HG03439 (cell line): ENCODE measurements around the gene PLXNA4.
"Not testable (repeated sequence)": the region's sequence is repeated elsewhere in the genome, so short reads cannot be mapped to it uniquely, and the experiment has no call there.

ENCODE experiments used
- ATAC-seq: cut with Tn5 transposase; IDR thresholded peaks from one replicate; pipeline ENCODE4 v1.9.1; 2021; ENCODE audit warnings: mild to moderate bottlenecking, moderate library complexity; ENCODE audit not compliant: unreplicated experiment

Gene PLXNA4

DNA sequence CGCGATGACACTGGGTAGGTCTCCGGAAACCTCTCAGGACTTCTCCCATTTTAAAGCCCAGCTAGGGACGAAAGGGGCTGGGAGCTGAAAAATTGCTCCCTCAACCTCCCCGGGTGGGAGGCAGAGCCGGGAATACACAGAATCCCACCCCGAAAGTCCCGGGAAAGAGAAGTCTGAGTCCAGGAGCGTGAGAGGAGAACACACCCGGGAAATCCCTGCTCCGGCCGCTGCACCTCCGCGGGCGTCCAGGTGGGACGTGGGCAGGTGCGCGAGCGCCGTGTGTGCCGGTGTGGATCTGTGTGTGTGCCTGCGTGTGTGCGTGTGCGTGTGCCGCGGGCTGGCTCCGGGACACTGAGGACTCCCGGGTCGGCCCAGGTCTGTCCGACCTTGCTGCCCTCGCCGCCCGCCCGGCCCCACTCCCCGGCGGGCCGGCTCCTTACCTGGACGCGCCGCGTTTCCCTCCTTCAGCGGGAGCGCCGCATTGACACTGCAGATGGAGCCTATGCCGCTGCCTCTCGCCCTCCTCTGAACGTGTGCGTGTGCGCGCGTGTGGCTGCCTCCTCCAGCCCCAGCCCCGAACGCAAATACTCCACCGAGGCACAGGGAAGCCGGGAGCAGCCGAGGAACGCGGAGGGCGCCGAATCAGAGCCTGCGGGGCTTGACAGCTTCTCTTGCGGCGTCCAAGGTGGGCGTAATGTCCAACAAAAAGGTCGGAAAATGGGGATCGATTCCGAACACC, at the start of gene PLXNA4:
TSS of gene PLXNA4 (minus strand) at position 489 of the 739 bp plus-strand sequence. CDS start 67,777 bp downstream, outside the sequence.
- no peak for ATAC-seq

DNA sequence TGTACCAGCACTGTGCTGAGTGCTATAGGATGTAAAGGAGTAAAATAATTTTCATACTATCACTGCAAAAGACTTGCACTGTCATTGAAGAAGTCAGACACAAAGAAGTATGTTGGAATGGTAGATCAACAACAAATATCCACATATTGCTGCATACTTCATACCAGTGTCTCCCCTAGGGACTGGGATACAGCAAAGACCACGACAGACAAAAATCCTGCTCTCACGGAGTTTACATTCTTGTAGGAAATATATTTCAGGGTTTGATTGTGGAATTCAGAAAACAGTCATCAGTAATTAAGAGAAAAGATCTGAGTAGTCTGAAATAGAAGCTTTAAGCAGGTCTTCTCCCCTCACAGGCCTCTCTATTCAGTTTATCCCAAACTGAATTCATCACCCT, 49.4 kb upstream of the PLXNA4 start:
- ATAC-seq: no peak

GRCh38 chr7:132622081-132622480, 45.8 kb upstream of the PLXNA4 start:
- no peak for ATAC-seq

DNA sequence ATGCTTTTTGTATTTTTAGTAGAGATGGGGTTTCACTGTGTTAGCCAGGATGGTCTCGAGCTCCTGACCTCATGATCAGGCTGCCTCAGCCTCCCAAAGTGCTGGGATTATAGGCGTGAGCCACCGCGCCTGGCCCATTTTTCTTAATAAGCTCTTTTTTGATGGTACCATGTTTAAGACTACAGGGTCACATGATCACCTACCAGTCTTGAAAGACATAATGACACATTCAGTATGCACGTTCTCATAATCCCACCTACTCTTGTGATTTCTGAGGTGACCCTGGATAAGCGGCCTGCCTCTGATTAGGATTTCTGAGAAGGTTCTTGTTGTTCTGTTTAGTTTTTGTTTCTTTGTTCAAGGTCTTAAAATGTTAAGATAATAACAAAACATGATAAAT, 43.7 kb upstream of the PLXNA4 start:
- no peak for ATAC-seq

GRCh38 chr7:132618956-132619305, 42.7 kb upstream of the PLXNA4 start:
- ATAC-seq: no peak

GRCh38 chr7:132618271-132618955, 42.1 kb upstream of the PLXNA4 start:
- ATAC-seq: no peak

DNA sequence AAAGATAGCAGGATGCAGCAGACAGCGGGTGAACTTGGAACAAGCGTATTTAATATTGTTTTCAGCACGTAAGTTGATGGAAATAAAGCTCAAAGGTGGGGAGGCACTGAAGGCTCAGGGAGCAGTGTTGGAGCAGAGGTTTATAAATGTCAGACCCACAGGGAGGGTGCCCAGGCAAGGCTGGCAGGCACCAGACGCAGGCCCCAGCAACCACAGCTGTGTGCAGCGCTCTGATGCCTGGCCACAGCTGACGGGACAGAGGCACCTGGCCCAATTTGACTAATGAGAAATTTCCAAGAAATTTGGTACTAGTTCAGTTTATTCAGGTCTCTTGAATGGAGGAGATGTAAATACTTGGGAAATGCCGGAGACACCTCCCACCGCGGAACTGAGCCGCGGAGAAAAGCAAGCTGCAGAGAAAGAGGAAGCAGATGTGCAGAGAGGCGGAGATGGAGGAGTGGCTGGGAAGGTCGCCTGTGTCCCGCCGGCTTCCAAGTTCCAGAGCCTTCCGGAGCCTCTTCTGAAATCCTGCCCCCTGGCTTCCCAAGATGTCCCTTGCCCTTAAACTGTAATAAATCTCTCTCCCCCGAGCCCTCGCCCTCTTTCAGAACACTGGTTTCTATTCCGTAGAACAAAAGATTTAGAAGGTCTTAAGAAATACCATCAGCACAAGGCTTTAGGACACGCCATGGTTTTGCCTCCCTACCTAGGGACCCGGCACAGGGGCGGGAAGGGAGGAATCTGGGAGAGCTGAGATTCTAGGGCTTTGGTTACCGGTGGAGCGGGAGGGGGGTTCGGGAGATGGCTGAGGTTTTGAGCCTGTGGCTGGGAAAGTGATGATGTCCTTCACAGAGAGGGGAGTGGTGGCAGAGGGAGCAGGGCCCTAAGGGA, 38.4 kb upstream of the PLXNA4 start:
- ATAC-seq: no peak

GRCh38 chr7:132613737-132614136, 37.5 kb upstream of the PLXNA4 start:
- no peak for ATAC-seq

DNA sequence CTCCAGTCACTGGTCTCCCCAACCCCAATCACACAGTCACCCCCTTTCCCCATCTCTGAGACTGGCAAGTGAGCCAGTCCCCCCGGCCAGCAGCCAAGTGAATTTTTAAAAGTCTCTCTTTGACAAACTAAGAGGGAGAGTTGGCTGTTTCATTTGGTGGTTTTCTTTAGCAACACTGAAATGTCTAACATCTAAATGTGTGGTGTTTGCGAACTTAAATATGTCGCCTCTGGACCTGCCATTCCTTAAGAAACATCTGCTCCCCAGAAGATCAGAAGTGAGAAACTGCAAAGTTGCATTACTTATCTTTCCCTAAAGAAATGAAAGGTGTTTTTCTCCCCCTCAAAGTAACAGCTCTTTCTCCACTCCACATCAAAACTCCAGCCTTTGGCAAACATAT, 34.7 kb upstream of the PLXNA4 start:
- ATAC-seq: no peak

DNA sequence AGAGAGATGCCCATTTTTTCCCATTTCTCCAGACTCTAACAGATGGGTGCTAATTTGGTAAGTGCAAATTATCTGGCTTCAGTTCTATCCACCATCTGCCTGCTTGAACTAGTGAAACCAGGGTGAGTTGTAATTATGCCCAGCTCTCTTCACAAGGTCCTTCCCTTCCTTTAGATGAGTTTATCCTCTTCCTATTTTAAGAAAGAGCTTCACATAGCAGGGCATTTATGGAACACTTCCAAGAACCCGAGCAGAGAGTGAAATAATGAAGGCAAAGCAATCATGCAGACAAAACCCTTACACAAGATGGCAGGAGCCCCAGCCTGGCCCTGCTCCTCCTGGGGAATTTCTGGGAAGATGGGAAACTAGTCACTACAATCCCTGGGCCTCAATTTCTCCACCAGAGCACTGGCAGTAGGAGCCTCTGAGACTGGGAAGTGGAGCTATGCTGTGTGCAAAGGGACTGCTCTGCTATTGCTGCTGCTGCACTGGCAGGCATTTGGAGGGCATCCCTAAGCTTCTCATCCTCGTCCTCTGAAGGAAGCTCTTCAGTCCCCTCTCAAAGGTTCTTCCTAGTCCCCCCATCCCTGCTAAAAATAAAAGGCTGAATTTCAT, 33.7 kb upstream of the PLXNA4 start:
- ATAC-seq: no peak

DNA sequence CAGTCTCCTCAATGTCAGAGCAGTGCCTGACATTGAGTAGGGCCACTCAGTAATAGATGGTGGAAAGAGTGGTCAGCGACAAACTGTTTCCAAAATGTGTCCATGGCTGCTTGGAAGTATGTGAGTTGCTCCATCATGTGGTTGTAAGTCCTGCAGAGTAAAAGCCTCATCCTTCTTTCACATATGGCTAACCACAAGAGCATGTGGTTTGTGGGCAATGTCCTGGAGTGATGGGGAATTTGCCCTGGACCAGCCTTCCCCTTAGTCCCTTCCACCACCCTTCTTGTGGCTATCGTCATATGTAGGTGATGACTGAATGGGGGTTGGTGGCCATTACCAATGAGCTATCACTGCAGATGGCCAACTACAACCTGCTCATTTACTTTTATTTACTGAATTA, 33.0 kb upstream of the PLXNA4 start:
- no peak for ATAC-seq

GRCh38 chr7:132608523-132608922, 32.3 kb upstream of the PLXNA4 start:
- no peak for ATAC-seq

DNA sequence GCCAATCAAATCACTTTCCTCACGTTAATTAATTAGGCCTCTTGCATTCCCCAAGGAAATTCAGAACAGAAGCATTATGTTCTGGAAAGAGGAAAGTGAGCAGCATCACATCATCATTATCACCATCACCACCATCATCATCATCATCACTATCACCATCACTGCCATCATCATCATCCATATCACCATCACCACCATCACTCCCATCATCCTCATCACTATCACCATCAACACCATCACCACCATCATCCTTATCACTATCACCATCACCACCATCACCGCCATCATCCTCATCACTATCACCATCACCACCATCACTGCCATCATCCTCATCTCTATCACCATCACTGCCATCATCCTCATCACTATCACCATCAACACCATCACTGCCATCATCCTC, 31.4 kb upstream of the PLXNA4 start:
- ATAC-seq: no peak

- no peak for ATAC-seq
Observed at GRCh38 chr7:132604121-132604520, 27.9 kb upstream of the PLXNA4 start.

- ATAC-seq: no peak
Observed at GRCh38 chr7:132603220-132603833, 27.1 kb upstream of the PLXNA4 start.

DNA sequence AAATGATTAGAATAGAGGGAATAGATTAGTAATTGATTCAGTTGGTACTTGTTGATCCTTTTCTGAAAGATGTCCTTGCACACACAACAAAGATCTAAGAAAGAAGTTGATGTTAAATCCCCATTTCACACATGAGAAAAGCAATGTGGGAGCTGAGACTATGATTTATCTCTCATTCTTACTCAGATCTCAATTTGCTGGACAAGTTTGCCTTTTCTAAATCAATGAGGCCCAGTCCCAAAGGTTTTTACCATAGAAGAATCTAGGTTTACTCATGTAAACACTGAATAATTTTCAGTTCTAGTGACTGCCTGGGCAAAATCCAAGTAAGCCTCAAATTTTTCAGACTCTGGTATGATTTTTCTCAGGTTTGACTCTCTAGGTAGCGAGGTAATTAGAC, 25.5 kb upstream of the PLXNA4 start:
- no peak for ATAC-seq

DNA sequence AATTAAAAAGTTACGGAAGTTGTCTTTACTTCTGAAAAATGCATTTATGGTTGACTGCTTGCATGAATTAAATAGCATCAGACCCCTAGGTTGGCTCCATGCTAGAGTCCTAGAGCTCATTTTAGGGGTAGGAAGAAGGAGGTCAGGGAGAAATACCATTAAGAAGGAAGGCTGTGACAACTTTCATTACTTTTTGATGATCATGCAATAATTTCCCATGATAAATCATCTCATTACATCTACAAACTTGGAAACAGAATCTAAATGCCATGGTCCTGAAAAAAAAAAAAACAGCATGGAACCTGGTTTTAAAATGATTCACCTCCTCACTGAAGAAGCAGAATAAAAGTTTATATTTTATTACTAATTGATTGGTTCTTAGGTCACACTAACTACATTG, 20.3 kb upstream of the PLXNA4 start:
- ATAC-seq: no peak

- not testable (repeated sequence) for ATAC-seq
Observed at GRCh38 chr7:132594741-132595140, 18.5 kb upstream of the PLXNA4 start.

DNA sequence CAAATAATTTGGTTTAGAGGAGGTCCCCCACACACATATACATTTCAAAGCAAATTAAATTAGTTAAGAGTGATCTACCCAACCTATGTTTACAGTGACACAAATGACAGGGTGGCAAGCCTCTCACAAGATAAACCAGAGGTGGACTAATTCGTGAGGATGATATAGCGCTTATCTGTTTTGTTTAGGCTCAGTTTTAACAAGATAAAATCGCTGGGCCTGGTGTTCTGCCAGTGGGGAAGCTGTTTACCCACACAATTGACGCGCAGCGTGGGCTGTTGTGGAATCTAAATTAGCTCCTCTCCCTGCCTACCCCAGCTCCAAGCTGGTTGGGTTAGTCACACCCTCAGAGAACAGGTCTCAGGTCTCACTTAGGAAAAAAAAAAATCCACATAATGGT, 16.7 kb upstream of the PLXNA4 start:
- ATAC-seq: no peak

- ATAC-seq: no peak
Observed at GRCh38 chr7:132592231-132592920, 16.1 kb upstream of the PLXNA4 start.
